ENCODE data around the gene CHD6.

The CHD6 gene

DNA sequence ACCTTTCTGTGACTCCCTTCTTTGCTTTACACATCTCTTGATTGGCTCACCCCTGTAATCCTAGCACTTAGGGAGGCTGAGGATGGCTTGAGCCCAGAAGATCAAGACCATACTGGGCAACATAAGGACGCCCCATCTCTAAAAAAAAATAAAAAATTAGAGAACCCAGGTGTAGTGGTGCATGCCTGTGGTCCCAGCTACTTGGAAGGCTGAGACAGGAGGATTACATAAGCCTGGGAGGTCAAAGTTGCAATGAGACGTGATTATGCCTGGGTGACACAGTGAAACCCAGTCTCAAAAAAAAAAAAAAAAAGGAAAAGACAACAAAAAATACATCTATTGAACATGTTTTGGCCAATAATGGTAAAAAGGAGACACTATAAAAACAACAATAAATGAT, 37.8 kb downstream of the CHD6 start:
- DNase-seq (ENCODE audit: low read depth) = no peak

DNA sequence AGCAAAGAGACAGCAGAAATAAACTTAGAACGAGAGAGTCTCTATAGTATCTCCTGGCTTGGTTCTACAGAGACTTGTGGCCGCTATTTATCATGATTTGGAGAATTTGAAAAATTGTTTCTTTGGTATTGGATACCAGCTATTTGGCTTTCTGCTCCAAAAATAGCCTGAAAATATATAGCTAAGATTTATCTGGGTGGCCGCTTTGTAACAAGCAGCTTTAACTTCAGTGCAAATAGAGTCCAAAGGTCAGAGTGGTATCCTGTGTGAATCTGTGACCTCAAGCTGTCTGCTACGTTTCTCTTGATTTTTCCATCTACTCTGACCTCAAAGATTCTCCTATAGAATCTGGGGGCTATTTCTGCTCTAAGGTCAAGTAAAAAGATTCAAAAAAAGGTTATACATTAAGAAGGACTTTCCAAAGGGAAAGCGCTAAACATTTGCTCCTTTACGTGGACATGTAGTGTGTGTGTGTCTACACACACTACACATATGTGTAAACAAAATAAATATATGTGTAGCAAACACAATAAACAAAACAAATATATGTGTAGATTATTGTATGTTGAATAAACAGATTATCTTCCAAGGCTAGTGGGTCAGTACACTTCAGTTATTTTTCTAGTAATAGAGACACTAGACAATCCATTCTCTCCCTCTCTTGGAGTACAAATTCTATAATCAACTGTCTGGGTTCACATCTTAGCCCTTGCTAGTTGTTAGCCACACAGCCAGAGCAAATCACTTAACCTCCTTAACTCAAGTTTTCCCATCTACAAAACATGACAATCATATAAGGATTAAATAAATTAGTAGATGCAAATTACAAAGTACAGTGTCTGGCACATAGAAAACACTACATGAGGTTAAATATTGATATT, 40.8 kb downstream of the CHD6 start:
- DNase-seq (ENCODE audit: low read depth) = no peak

DNA sequence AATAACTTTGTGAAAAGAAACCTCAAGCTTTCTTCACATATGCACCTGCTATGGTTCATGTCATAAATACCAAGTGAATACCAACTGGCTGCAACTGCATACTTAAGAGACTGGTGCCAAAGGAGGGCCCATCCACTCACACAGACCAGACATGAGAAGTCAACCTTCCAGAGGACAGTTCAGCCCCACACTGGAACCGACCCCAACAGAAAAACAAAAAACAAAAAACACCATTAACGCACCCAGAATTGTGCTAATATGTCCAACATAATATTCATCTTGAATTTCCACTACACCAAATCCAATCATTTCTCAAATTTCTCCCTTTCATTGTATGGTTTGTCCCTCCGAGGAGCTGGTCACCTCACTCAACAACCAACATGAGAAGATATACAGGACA, 42.8 kb downstream of the CHD6 start:
- no peak for DNase-seq (ENCODE audit: low read depth)

DNA sequence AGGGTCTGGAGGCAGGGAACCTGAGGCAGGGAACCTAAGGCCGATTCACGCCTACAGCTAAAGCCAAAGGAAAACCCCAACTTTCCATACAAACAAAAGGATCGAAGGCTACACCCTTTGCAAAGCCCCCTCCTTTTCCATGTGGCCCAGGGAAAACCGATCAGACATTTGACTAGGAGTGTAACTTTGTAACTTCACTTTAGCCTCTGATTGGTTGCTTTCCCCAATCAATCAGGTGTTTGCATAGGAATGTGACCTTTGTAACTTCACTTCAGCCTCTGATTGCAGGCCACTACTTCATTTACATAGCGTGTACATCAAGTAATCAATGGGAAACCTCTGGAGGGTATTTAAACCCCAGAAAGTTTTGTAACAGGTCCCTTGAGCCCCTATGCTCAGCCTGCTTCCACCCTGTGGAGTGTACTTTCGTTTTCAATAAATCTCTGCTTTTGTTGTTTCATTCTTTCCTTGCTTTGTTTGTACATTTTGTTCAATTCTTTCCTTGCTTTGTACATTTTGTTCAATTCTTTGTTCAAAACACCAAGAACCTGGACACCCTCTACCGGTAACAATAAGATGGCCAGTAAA, 43.3 kb downstream of the CHD6 start:
- no peak for DNase-seq (ENCODE audit: low read depth)

DNA sequence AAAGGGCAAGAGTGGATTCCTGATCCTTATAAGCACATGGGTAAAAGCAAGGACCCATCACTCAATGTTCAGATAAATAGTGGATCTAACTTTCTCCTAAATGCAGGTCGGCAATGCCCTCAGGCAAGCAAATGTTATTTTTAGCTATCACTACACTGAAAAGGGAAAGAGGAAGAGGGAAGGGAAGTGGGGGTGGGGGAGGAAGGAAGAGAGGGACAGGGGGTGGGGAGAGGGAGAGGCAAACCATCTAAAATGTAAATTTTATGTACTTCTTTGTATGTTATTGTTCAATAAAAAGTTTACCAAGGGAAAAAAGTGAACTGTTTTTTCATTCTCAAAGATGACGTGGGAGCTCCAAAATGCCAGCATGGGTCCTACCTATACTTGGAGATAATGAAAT, 44.2 kb downstream of the CHD6 start:
- DNase-seq (ENCODE audit: low read depth) = no peak

DNA sequence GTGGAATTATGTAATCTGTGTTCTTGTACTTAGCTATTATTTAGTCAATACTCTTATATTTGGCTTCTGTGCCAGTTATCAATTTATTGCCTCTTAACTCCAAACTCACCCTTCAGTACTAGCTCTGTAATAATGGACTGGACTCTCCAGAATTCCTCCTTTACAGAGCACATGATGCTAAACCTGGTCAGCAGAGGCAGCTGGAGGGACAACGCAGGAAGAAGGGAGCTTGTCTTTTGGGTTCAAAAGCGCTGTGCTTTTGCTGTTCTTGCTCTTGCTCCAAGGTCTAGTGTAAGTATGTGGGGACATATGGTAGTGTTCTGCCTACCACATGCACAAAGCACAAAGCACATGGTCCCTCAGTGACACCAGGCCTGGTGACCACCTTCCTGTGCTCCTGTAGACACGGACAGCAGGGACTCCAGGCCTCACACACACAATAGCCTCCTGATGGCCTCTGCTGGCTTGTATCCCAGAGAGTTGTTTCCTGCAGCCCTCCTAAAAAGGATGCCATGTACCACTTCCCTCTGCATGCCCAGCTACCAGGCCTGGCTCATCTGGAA, 46.1 kb downstream of the CHD6 start:
- no peak for DNase-seq (ENCODE audit: low read depth)

DNA sequence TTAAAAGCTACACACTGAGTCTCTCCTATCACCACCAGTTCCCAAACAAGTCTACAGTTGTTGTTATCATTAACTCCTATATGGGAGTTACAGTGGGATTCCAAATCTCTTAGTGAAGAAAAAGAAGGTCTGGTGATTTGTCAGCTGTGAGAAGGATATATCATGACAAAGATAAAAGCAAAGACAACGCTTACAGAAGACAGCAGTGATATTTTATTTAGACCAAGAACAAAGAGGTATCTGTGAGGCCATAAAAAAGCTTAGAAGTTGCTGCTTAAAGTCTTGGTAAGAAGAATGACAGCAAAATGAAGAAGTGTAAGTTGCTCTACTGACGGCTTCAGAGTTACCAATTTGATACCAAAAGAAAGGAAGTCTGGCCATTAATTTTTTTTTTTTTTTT, 47.2 kb downstream of the CHD6 start:
- no peak for DNase-seq (ENCODE audit: low read depth)

DNA sequence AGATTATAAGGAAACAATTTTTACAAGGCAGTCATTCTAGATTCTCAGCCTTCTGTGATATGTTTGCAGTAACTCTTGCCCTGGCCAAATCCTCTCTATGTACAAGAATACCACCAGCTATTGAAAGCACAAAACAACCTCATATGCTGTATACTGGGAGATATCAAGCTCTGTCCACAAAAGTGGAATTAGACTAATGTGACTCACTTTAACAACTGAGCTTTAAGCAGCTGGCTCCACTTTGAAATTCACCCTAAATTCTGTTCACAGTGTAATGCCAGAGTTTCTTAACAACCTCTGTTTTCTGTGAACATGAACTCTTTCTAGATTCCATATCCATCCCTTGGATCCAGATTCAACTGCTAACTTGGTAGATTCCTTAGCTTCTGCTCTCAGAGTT, 47.6 kb downstream of the CHD6 start:
- DNase-seq (ENCODE audit: low read depth) = no peak

DNA sequence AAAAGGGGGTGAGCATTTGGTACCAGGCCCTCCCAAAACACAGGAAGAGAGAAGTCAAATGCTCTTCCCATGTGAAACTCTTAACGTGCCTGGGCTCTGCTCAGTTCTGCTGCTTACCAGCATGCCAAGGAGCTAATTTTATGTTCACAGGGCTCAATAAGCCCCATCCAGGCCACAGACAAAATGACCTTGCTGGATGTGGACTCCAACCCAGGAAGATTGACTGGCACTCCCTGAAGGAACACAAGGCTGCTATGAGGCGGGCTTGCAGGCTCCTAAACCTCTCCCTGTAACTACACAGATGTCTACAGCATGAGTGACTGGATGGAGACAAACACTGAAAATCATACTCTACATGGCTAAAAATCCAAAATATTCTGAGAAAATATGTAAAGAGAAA, 50.6 kb downstream of the CHD6 start:
- DNase-seq (ENCODE audit: low read depth) = no peak

DNA sequence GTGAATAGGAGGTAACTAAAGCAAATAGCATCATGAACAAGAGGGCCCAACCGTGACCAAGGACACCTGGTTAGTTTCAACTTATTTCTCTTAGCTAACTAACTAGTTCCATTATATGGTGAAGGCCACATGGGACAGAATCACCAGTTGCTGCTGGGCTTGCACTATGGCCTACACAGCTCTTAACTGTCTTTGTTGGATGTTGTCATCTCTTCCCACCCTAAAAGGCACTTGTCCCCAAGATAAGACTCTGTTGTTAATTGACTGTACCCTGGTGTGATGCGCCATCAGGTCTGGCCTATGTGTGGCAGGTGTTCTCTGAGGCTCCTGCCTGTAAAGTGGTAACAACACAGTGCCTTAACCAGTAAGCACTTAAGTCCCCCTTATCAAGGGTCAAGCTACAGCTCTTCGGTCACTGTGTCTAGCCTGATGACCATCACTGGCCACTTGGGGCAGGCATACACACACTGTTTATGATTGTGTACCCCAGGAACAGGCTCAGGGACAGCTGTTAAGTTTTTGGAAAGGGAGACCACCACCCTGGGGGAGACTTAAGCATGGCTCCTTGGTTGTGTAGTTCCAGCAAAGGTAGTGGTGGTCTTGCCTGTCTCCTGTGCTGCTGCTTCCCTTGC, 51.2 kb downstream of the CHD6 start:
- no peak for DNase-seq (ENCODE audit: low read depth)

DNA sequence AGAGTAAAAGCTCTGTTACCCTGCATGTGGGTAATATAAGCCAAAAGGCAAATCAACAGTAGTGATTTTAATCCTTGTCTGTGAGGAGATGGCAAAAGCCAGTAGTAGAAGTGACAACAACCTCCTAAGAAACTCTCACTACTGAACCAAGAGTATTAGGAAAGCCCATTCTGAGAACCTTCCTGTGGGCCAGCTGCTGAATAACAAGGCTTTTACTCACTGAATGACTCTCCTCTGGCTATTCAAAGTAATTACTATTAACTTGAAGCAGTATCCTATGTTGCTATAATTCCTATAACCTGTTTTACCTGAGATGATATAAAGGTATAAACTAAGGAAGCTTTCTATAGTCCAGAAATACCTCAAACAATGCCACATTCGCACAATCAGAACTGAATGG, 55.1 kb downstream of the CHD6 start:
- DNase-seq (ENCODE audit: low read depth) = no peak

DNA sequence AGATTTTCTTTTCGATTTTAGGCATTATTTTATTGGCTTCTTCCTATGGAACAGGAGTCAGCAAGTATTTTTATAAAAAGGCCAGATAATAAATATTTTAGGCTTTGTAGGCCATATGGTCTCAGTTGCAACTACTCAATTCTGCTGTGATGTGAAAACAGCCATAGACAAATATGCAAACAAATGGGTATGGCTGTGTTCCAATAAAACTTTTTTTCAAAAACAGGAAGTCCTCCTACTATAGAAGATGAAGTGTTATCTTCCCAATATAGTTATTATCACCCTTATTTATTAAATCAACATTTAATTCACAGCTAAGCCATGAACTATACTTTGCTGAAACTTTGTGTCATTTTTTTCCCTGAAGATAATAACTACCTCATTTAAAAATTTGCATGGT, 57.2 kb downstream of the CHD6 start:
- DNase-seq (ENCODE audit: low read depth) = no peak

DNA sequence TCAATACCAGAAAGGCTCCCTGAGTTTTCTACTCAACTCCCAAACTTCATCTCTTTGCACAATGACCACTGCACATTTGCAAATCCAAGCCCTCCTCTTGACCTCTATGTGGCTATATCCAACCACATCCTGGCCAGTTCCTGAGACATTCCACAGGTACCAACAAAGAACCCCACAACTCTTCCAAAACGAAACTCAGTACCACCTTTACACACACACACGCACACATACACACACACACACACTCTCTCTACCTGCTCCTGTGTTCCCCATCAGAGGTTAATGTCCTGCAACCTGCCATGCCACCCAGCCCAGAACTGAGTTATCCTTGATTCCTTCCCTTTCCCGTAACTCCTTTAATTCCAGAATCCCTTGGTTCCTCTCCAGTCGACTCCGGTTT, 58.5 kb downstream of the CHD6 start:
- DNase-seq (ENCODE audit: low read depth) = no peak

DNA sequence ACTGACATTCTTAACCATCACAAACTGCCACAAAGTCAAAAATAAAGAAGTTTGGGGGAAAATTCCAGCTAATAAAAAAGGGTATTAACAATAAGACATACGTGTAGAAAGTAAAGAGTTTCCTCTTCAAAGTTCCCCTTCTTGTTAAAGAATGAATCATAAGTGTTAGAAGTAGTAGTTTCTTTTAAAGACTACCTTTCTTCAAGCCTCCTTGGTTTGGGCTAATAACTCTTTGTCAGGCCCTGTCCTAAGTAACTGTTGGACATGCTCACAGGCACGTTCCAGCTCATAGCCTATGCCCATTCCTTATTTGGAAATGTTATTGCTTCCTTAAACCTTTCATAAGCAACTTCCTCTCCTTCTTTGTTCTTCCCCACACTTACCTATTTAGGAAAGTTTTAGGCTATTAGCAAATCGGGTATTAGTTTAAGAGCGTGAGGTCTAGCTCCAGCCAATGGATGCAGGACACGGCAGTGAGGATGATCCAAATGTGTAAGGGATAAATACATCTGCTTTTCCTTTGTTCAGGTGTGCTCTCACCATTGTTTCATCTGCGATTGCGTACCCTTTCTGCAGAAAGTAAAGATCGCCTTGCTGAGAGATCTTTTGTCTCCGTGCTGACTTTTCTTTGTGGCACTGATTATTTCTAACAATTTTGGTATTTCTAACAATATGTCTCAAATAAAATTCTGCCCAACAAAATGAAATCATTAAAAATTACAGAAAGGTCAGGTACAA, 64.9 kb downstream of the CHD6 start:
- DNase-seq (ENCODE audit: low read depth) = no peak

DNA sequence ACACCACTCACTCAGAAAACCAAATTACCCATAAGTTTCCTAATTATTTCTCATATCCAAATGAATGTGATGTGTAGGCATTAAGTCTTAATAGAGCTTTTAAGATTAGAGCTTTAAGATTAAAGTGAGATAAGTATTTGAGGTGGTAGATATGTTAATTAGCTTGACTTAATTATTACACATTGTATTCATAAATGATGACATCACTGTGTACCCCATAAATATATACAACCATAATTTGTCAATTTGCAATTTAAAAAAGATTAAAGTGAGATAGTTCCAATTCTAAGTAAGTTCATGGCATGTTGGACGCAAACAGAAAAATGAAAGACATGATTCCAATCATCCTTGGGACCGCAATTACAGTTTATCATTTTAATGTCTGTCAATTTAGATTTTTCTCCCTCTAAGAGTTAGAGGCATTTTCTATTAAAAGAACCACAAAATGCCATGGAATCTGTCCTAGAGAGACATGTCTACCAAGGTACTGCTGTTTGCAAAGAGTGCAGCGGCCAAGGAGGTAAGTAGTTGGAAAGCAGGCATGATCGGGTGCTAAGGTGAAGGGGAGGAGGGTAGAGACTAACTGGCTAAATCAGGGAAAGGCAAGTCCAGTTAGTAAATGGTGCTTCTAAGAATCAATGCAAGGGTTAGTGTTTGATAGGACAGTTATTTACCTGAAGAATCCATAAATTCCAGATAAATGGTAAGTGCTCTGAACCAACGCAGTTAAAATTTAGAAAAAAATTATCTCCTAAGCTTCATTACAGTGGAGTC, 65.7 kb downstream of the CHD6 start:
- DNase-seq (ENCODE audit: low read depth) = no peak

DNA sequence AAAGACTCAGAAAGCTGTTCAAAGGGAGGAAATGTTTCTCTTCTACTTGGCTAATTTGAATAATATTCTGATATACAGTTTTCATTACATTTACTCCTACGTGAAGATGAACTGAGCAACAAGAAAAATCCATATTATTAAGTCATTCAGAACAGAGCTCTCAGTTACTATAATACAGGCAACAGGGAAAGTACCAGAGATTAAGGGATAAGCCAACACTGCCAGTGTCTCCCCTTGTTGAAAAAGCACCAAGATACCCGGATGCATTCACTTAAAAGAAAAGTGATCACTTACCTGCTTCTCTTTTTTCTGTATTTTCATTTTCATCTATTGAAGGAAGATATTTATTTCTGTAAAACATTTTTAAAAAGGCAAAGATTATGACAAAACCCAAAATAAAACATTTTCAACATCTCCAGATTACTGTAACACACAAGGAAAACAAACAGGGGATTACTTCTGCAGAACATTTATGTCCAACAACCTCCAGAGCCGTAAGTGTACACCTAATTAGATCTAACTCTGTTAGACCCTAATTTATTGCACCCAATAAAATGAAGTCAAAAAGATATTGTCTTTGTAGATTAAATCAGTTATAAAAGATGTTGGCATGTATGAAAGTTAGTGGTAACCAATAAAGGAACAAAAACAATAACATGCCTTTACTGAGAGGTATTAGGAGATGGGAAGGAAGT, 67.0 kb downstream of the CHD6 start:
- no peak for DNase-seq (ENCODE audit: low read depth)

DNA sequence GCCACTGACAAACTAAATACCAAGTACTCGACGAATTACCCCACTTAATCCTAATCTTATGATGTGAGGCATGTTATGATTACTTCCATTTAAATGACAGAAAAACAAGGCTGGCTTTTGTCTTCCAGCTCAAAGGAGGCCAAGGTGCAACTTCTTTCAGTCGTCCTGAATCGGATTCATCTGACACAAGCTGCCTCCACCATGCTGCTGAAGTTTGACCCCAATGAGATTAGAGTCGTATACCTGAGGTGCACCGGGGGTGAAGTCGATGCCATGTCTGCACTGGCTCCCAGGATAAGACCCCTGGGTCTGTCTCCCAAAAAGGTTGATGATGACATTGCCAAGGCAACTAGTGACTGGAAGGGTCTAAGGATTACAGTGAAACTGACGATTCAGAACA, 71.0 kb downstream of the CHD6 start:
- no peak for DNase-seq (ENCODE audit: low read depth)

DNA sequence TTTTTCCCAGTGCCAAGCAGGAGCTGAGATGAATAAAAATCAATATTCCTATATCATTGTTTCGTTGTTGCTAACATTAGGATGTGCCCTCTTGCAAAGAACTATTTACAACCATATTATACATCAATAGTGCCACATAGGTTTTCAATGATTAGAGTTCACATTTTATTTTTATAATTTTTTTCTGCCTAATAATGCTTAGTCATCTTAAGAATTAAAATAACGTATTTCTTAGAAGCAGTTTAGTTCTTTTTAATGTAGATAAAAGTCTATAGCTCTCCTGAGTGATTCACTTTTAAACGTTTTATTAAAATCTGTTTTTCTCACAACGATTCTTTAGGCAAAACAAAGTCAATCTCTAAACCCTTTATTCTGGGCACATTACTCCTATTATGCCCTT, 71.6 kb downstream of the CHD6 start:
- DNase-seq (ENCODE audit: low read depth) = no peak

DNA sequence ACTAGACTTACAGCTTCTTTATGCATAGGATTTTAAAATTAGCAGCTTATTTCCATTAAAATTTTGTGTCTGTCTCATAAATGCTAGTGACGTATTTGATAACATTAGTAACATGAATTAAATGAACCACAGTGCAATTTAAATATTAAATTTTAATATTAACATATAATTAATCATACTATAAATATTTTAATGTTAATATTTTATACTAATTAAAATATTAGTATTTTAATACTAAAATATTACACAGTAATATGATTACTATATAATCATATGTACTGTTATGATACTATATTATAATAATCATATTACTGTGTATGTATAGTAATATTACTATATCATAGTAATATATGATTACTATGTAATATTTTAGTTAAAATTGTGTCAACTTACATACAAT, 73.7 kb downstream of the CHD6 start:
- no peak for DNase-seq (ENCODE audit: low read depth)

DNA sequence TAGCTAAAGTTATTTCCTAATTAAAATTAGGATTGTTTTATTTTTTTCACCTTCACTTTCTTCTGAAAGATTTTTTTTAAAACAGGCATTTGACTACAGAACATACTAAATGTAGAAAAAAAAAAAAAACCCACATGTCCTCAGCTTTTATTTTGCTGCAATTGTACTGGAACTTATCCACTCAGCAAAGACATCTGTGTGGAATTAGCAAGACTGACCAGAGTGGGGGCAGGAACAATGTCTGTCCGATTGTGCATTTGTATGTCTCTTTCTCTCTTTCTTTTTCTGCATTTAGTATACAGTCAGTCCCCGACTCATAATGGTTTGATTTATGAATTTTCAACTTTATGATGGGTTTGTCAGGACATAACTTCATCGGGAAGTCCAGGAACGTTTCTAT, 77.3 kb downstream of the CHD6 start:
- DNase-seq (ENCODE audit: low read depth) = peak; percentile 6

DNA sequence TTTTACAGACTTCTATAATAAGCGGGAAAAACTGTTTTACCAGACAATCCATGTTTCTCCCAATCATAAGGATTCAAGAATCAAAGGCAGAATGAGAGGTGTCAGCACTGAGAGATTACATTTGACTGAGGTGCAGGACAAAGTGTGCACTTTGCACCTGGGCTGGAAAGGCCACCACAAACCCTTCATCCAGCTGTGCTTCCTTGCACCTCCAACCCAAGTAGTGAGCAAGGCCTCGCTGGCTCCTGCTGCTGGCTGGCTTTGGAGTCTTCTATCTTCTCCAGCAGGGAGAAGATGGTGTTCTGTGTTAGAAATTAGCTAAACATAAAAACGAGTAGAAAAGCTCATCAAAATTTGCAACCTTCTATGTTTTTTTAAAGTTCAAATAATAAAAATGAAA, 77.7 kb downstream of the CHD6 start:
- no peak for DNase-seq (ENCODE audit: low read depth)
